ENCODE measurements around the gene COBL.

Gene COBL

DNA sequence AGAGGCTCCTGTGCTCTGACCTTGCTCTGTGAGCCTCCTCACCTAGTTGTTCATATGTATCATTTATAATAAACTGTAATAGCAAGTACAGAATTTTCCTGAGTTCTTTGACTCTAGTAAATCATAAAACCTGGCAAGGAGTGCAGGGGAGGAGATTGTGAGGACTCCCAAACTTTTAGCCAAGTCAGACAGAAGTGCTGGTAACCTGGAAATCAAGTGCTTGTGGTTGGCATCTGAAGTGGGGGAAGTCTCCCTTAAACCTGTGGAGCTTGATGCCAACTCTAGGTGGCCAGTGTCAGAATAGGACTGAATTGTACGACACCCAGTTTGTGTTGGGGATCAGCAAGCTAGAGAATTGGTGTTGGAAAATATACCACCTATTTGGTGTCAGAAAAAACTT, 327.6 kb downstream of the COBL start:
- DNase-seq (ENCODE audit: low read depth): no peak
- TF ChIP-seq CTCF (conservative IDR thresholded peaks at IDR 0.05; ENCODE audit: low read length): no peak
- no peak overlapping the region for H3K4me3 ChIP-seq (ENCODE audit: low read length)

DNA sequence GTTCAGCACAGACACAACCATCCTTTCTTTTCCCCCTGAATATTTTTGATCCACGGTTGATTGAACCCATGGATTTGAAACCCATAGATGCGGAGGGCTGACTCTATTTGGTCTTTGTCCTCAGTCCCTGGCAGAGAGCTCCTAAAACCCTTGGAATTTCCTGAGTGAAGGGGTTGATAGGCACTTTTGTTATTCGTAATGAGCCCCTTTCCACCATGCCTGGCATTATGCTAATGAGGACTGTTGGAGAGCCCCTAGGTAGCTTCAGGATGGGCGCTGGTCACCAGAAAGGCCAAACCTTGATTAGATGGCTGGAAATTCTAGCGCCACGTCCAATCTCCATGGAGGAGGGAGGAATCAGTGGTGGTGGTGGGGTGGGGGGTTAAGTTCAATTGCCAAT, 328.1 kb downstream of the COBL start:
- DNase-seq (ENCODE audit: low read depth): no peak

GRCh38 chr7:50985096-50985495, 331.5 kb downstream of the COBL start:
- H3K4me3 ChIP-seq (ENCODE audit: low read length): no peak overlapping the region
- no peak for DNase-seq (ENCODE audit: low read depth)
- TF ChIP-seq CTCF (conservative IDR thresholded peaks at IDR 0.05; ENCODE audit: low read length): no peak

More for the DNA sequence above, 328.1 kb downstream of the COBL start:
- TF ChIP-seq CTCF (conservative IDR thresholded peaks at IDR 0.05; ENCODE audit: low read length): no peak
- no peak overlapping the region for H3K4me3 ChIP-seq (ENCODE audit: low read length)

DNA sequence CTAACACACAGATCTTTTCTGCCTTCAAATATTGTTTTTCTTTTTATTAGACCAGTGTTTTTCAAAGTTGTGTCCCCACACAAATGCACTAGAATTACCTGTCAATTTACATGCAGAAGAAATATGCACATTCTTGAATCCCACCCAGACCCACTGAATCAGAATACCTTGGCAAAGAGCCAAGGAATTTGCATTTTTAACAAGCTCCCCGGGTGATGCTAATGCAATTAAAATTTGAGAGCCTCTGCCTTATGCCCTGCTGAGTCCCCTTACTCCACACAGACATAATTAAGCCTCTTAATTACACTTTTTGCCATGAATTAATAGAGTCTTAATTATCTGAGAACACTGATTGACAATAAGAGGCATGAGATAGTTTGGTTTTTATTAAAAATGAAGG, 332.8 kb downstream of the COBL start:
- no peak overlapping the region for H3K4me3 ChIP-seq (ENCODE audit: low read length)
- no peak for DNase-seq (ENCODE audit: low read depth)
- TF ChIP-seq CTCF (conservative IDR thresholded peaks at IDR 0.05; ENCODE audit: low read length): no peak

GRCh38 chr7:50982626-50983025, 334.0 kb downstream of the COBL start:
- no peak for DNase-seq (ENCODE audit: low read depth)
- no peak overlapping the region for H3K4me3 ChIP-seq (ENCODE audit: low read length)
- TF ChIP-seq CTCF (conservative IDR thresholded peaks at IDR 0.05; ENCODE audit: low read length): no peak

DNA sequence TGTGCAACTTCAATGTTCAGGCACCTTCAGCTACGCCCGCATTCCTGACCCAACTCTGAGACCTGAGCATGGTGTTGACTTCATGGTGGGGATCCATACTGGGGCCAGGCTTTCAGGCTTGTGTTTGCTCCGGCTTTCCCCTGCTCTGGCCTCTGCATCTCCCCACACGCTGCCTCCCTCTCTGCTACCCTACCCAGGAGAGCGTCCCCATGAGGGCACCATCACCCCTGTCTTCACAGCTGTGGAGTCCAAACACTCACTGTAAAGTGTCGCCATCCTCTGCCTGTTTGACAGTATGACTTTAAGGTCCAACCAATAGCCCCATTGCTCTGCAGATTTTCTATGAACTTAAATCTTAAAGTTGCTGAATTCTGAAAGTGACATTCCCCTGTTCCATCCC, 334.9 kb downstream of the COBL start:
- DNase-seq (ENCODE audit: low read depth): no peak
- no peak overlapping the region for H3K4me3 ChIP-seq (ENCODE audit: low read length)
- TF ChIP-seq CTCF (conservative IDR thresholded peaks at IDR 0.05; ENCODE audit: low read length): no peak

- TF ChIP-seq CTCF (conservative IDR thresholded peaks at IDR 0.05; ENCODE audit: low read length): no peak
- H3K4me3 ChIP-seq (ENCODE audit: low read length): no peak overlapping the region
- DNase-seq (ENCODE audit: low read depth): no peak
These were observed 336.2 kb downstream of the COBL start for GRCh38 chr7:50980411-50980810.
